ENCODE data around the gene LRRC28.

Gene LRRC28

DNA sequence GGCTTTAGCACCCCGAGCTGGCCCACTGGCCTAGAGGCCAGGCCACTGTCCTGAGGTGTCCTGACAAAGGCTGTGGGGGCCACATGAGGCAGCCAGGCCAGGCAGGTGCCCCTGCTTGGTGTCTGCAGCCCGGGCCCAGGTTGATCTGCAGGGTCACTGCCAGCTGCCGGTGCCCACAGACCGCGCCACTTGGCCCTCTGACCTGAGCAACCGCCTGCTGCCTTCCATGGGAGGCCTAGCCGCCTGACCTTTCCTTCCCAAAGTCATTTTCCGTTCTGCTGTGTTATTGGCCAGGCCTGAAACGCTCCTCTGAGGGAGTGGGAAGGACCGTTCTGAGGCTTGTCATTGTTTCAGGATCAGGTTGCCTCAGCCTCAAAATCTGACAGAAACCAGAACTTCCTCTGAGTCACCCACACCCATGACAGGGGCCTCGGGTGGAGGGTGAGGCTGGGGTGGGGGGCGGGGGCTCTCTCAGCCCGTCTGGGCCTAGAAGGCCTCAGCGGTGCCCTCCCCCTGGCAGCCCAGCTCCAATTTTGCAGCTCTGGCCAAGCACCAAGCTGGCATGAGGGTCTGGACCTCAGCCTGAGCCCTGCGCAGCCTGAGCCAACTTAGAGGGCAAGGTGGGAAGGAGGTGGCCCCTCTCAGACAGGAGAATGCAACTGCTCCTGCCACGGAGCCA lies 173.8 kb downstream of the LRRC28 start:
- peak; percentile 65 for DNase-seq

- peak; percentile 15 for DNase-seq
These were observed 174.5 kb downstream of the LRRC28 start for GRCh38 chr15:99425657-99426301.

GRCh38 chr15:99426431-99427105 lies 175.3 kb downstream of the LRRC28 start:
- peak; percentile 8 for DNase-seq

- no peak for DNase-seq
These were observed 175.9 kb downstream of the LRRC28 start for GRCh38 chr15:99427210-99427609.

DNA sequence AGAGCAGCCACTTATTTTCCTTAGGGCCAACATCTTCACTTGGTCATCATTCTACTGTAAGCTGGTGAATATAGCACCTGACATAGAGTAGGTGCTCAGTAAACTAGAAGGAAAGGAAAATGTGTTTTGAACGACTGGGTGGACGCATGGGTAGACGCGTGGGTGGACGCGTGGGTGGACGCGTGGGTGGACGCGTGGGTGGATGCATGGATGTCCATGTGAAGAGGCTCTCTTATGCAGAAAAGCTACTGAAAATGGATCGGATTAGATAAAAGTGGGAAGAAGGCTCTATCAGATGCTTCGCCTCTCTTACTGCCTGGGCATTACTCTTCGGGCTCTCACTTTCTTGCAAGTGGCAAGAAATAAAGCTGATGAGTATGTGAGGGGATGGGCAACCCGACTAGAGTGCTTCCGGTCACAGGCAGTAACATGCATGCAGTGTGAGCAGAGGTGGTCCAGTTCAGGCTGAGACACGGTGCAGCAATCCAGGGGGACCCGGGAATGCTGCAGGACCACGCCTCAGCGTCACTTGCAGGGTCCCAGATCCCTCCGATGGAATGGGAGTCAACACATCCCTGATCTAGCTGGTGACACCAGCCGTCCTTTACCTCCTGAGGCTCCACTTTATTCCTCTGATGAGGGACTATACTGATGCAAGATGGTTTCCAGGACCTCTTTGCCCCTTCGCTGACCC lies 176.5 kb downstream of the LRRC28 start:
- DNase-seq = no peak

GRCh38 chr15:99429681-99430081 lies 178.4 kb downstream of the LRRC28 start:
- DNase-seq = no peak

DNA sequence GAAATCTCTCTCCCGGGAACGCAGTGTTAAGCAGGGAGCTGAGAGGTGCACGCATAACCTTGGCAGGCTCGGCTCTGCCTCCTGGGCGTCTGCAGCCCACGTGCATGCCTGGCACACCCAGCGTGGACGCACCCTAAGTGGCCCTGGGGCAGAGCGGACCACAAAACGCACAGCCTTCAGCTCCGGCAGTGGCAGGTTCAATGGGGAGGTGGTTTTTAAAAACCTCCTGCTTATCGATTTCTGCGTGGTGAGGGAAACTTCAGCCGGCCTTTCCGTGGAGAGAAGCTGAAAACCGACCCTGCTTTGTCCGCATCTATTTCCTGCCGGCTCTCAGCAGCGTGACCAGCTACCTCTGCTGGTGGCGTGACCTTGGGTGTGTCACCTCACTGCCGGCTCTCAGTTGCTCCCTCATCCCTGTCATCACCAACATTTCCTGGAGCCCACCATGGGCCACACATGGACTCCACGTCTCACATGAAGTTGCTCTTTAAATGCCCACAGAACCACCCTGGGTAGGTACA lies 179.7 kb downstream of the LRRC28 start:
- DNase-seq = no peak

DNA sequence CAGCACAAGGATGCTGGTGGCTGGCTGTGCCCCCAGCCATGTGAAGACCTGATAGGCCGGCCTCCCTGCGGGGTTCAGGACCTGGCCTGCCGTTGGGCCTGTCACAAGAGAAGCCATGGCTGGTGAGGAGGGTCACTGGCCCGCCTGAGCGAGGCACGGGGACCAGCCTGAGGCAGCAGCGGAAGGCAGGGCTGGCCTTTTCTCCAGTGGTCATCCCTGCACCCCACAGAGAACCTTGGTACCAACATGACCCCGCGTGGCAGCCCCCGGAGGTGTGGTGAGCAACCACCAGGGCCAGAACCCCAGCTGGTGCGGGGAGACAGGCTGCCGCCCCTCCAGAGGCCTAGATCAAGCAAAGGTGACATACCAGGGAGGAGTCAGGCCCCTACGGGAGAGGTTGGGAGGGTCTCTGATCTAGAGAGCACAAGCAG lies 180.4 kb downstream of the LRRC28 start:
- DNase-seq = no peak

GRCh38 chr15:99432271-99433025 lies 181.2 kb downstream of the LRRC28 start:
- DNase-seq = no peak

GRCh38 chr15:99433026-99433756 lies 181.9 kb downstream of the LRRC28 start:
- DNase-seq = peak; percentile 55

DNA sequence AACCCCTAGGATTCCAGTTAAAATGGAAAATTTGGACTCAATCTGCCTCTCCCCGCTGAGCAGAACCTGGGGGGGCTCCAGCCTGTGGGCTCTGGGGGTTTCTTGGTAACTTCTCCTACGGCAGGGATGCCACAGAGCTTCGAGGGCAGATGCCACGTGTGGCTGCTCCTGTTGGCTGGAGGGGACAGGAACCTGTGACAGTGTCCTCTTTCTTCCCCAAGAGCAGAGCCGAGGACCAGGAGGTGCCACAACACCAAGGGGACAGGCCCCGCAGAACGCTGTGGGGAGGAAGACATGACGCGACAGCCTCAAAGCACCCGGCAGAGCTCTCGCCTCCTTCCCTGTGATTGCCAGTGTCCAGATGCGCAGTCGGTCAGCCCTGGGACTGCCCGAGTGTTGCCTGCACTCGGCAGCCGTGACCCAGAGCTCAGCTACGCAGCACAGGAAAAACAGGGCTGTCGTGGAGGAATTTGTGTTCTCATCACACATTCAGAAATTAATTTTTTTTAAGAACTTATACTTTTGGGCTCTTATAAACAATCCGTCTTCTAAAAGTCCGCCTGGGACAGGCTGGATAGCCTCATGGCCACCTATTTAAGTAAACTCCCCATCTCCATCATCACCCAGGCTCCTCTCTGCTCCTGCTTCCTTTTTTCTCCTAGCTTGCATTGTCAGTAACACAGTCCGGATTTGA lies 182.6 kb downstream of the LRRC28 start:
- no peak for DNase-seq

- DNase-seq = no peak
These were observed 183.3 kb downstream of the LRRC28 start for GRCh38 chr15:99434506-99435112.

- no peak for DNase-seq
These were observed 183.9 kb downstream of the LRRC28 start for GRCh38 chr15:99435113-99435695.

- no peak for DNase-seq
These were observed 184.7 kb downstream of the LRRC28 start for GRCh38 chr15:99435877-99436541.

- DNase-seq = no peak
These were observed 185.4 kb downstream of the LRRC28 start for GRCh38 chr15:99436542-99437314.

GRCh38 chr15:99437315-99438223 lies 186.3 kb downstream of the LRRC28 start:
- DNase-seq = no peak

GRCh38 chr15:99438224-99438585 lies 186.9 kb downstream of the LRRC28 start:
- no peak for DNase-seq
